Left renal cortex interstitium (tissue), 4 donors: ENCODE data around the gene NLRP1. TPM values are rescaled to one million over a fixed set of nuclear protein-coding genes. Genes with fewer than 3 reads are reported as not detected.
A peak's percentile ranks its signal among the peaks of the same experiment; 100 is the strongest.

Experiments
- DNase-seq, 4 donors: peaks; one replicate each; pipeline ENCODE4 v3.0.0-alpha.2; 2013; ENCODE audit warnings: low read depth in 4 of 4, low spot score in 2 of 4, missing footprints in 1 of 4
- polyA plus RNA-seq, 4 donors: library from polyadenylated mRNA; unstranded; fragments of 120-200 nt; gene quantifications; one replicate each; pipeline ENCODE4 v1.2.1, GENCODE V29; 2013; ENCODE audit not compliant: insufficient read length in 4 of 4

NLRP1 gene
- 10 to 100 TPM; 43.0 to 73.0 (median 51.8) TPM for polyA plus RNA-seq

DNA sequence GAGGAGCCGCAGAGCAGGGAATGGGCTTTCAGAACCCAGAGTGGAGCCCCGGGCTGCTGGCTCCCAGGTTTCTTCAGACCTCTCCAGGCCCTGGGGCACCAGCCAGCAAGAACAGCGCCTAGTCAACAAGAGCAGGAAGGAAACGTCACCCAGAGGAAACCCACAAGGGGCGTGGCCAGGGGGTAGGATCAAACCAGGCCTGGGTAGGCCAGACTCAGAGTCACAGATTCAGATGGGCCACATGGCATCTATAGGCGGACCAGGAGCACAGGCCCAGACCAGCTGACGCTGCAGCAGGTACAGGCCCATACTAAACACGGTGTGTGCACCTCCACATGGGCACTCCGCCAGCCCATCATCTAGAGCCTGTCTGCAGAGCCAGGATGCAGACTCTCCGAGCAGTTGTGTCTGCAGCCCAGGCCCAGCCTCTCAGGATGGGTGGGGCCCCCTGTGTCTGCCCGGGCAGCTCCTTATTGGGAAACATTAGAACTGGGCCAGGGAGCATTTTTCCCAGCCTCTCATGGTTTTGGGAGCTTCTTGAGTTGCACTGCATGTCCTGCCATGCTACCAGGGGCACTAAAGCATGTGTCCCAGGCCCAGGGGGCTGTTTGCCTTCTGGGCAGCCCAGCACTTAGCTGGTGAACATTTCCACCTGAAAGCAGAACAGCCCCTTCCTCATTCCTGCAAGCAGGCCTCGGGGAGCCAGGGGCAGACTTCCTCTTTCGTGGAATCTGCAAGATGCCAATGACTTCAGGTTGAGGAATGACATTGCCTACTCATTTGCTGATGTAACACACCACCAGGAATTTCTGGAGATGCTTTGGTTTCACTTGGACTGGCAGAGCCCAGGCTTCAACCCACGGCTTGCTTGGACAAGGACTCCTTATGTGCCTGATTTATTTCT is at the start of gene NLRP1:
NLRP1 (minus strand) TSS at position 127 of the 904 bp plus-strand sequence. CDS start 552 bp downstream, outside the sequence.
- DNase-seq, result no peak

DNA sequence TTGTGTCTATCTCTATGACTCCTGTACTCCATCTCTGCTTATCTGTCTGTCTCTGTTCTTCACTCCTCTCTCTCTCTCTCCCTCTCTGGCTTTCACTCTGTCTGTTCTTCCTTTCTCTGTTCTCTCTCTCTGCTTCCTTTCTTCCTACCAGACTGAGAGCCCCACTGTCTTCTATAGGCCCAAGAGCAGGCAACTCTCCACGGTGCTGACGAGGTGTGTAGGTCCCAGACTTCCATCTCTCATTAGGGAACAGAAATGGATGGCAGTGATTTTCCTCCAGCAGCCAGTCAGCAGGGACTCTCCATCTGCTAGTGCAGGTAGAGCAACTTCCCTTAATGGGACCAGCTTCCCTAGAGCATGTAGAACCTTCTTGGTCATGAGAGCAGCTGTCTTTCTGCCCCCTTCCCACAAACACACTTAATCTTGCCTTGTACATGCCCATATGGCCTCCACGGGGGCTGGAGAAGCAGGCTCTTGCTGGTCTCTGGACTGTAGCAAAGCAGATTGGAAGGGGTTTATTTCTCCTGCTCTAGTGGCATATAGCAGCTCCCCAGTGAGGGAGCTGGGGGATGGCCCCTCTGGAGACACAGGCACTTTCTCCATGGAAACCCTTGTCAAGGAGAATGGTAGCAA is 47.8 kb upstream of the NLRP1 start:
- DNase-seq, result peak in 1 of 4 donors; percentile 4

DNA sequence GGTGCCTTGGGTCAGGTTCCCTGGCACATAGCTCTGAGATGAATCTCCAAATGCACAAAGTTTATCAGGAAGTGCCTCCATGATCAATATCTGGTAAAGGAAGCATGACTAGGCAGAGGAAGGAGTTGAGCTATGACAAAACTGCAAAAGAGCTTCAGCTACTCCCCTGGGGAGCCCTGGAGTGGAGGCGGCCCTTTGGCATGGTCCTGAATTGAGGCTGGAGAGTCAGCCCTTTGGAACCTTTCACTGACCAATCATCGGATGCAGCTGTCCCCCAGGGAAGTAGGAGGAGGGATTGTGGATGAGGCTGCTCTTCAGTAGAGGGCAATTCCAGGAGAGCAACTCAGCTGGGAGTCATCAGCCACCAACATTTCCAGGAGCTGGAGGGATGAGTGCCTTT is 46.1 kb upstream of the NLRP1 start:
- no peak for DNase-seq

DNA sequence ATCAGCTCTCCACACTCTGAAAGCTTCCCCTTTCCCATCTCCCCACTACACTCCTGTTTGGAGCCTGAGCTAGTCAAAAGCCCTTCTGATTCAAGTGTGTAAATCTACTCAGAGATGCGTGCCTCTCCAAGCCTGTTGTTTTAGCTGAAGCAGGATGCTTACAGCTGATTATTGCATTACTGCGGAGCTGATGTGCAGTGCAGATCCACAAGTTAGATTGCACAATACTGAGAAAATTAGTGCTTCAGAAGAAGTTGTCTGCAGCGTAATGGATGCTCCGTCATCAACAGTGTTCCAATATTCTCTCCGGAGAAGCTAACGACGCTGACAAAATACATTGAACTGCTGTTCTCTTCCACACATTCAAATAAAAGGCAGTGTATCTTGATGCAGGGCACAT is 44.8 kb upstream of the NLRP1 start:
- DNase-seq, result no peak

DNA sequence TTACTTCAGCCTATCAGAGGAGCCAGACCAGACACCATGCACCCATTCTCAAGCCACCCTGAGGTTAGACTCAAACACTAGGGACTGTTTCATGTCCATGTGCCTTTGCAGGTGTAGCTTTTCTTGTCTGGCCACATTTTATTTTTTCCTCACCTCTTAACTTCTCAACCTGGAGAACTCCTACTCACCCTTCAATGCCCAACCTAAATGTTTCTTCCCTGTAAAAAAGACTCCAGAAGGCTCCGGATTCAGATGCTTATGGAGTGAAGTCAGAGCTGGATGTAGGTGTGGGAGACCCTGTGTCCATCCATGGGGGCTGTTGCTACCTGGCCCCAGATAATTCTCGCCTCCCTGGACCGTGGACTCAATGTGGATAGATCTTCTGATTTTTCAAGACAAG is 44.0 kb upstream of the NLRP1 start:
- DNase-seq, result no peak

DNA sequence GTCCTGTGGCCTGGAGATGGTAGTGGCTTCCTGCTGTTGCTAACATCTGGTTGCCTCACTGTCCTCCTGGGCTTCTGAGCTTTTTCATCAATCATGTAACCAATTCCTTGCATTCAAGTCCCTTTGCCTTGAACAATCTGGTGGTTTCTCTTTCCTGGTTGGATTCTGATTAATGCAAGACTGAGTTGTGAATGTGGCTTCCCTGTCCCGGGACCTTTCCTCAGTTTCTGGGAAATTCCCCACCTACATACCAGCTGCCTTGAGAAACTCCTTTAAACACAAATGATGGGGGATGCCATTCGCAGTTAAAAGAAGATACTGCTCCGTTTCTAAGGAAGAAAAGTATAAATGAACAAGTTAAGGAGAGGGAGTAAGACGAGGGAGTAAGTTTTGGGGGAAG is 39.9 kb upstream of the NLRP1 start:
- DNase-seq, result no peak

DNA sequence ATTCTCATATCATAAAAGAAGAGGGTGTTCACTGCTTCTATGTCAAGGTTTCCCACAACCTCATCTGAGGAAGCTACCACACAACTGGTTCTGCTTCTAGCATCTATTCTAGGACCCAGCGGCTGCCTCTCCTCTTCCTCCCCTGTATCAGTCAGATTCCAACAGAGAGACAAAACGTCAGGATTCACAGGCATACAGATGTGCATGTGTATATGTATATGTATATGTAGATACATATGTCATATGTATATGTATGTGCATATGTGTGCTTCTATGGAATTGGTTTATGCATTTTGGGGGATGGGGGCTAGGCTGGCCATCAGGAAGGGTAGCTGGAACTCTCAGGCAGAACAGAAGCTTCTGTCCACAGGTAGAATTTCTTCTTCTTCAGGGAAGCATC is 37.4 kb upstream of the NLRP1 start:
- DNase-seq, result no peak

DNA sequence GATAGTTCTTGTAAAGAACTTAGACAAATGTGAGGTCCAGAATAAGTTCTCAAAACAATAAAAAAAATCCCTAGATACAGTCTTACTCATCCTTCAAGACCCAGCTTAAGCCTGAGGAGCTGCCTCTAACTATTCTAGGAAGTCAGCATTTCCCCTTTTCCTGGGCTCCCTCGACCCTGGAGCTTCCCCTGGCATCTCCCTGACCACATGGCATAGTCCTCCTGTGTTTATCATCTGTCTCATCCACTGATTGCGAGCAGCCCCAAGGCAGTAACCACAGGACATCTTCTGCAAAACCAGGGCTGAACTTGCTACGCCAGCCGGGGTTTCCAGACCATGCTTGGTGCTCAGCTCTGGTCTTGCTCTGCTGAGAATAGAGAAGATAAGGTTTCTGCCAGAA is 36.7 kb upstream of the NLRP1 start:
- no peak for DNase-seq

DNA sequence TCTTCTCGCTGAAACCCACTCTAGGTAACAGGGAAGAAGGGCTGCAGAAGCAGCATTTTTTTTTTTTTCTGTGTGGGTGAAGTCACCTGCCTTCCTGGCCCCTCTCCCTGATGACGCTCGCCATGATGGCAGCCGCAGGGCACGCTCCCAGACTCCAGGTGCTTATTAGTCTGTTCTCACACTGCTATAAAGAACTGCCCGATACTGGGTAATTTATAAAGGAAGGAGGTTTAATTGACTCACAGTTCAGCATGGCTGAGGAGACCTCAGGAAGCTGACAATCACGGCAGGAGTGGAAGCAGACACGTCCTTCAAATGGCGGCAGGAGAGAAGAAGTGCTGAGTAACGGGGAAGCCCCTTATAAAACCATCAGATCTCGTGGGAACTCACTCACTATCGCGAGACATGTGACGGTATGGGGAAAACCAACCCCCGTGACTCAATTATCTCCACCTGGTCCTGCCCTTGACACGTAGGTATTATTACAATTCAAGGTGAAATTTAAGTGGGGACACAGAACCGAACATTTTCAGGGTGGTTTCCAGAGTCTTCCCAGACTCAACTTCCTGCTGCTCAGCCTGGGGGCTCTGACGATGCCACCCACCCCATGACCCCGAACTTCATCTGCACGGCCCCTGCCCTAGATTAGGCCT is 34.9 kb upstream of the NLRP1 start:
- DNase-seq, result no peak

DNA sequence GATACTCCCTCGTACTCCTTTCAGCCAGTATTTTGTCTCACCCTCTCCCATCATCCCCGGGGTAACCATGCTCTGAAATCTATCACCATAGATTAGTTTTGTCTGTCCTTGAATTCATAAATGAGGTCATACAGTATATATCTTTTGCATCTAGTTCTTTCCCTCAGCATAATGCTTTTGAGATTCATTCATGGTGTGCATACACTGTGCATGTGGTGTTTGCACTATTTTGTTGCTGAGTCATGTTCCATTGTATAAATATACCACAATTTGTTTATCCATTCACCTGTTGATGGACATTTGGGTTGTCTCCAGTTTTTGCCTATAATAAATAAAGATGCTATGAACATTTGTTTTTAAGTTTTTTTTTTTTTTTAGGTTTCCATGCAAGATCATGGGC is 34.2 kb upstream of the NLRP1 start:
- DNase-seq, result no peak

DNA sequence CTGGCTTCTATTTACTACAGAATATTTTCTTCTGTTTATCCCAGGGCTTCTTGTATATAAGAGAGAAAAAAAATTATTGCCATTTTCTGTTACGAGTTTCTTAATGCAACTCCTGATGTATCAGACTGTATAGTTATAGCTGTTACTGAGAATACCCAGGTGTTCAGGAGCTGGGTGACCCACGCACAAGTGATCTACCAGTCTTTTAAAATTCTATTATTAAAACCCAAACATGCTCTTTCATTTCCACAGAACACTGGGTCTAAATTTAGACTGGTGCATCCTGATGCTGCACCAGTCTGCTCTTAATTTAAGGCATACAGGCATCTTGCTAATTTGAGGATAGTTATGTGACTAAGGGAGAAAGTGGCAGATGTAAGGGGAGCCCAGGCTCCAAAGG is 31.2 kb upstream of the NLRP1 start:
- DNase-seq, result no peak

DNA sequence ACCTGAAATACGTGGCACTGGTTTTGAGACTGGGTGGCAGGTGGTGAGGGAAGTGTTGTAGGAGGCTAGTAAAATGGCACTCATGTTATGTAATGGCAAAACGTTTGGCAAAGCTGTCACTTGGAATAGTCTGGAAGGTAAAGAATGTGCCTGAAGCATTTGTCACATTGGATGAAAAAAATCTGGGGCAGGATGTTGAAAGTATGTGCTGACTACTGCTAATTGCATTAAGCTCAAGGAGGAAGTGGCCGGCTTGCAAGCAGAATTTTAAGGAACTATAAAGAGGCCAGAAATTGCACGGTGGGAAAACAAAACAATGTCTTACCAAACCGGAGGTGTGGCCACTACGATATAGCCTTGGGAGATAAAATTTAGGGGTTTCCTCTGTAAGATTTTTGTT is 26.6 kb upstream of the NLRP1 start:
- no peak for DNase-seq

DNA sequence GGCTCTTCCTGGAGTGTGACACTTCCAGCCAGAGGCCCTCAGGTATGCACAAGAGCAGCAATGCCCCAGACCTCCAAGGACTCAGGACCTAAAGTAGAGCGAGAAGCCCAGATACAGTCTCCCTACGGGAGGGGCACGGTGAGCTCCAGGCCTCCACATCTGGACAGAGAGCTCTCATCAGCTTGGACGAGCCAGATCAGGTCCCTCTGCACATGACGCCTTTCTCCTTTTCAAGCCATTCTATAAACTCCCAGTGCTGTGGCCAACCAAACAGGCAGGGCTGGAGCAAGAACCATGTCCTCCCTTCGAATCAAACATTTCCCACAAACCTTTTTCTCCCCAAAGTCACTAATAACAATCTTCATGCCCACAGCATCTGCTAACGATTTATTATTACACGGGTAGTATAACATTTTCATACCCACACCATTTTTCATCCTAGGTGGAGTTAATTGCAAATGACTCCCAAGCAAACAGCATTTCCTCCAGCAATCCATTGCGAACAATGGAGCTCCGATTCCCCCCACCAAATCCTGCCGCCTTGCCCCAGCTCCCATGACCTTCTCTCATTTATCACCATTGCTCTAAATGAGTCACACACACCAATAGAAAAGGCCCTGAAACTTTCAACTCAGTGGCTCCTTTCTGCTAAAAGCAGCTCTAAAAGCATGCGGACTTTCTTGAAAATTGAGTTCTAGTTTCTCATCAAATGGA is 24.2 kb upstream of the NLRP1 start:
- DNase-seq, result no peak

DNA sequence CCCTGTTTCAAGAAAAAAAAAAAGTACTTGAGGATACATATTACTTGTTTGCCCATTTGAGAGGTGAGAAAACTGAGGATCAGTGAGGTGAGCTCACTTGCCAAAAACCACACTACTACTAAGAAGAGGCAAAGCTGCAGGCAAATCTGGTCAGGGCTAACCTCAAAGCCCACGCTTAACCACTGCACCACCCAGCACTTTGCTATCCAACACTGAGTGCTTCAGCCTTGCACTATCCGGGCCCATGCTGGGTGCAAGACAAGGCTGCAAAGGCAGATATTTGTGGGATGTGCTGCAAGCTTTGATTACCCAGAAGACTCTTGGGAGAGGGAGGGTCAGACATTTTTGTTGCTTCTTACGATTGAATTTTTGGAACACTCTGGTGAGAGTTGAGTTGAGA is 23.6 kb upstream of the NLRP1 start:
- no peak for DNase-seq

DNA sequence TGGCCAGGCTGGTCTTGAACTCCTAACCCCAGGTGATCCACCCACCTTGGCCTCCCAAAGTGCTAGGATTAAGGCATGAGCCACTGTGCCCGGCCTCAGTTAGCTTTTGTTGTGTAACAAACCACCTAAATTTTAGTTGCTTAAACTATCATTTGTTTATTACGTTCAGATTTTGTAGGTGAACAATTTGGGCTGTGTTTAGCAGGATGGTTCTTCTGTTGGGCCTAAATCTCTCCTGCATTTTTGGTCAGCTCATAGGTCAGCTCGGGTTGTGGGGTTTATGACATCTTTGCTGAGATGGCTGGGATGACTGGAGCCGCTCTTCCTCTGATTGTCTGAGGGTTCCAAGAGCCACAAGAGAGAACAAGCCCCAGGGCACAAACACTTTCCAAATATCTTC is 21.1 kb upstream of the NLRP1 start:
- DNase-seq, result no peak

DNA sequence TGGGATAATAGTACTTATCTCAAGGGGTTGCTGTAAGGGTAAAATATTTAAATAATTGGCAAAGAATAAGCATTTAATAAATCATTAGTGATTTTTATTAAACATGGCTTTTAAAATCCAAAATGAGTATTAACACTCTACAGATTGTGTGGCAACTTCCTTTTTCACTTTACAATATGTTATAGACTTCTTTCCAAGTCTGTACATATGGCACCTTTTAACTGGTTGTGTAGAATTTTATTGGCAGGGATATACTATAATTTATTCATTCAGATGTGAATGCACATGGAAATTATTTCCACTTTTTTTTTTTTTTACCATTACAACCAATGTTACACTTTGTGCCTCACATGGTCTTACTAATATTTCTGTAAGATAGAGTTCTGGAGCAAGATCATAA is 15.7 kb upstream of the NLRP1 start:
- DNase-seq, result no peak

DNA sequence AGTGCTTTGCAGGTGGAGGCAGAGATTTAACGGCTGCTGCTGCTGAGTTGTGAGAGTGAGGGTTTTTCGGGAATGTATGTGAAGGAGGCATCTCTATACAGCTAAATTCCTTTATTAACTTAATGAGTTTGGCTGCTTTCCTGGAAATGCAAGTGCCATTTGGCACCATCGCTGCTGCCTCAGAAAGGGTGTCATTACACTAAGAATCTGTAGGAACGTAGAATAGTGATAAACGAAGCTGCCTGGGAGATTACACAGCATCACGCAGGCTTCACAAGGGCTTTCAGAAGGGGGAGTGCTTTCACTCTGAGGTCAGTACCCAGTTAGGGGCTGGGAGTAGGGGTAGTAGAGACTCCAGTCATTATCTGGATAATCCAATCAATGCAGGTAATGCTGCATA is 14.1 kb upstream of the NLRP1 start:
- no peak for DNase-seq

DNA sequence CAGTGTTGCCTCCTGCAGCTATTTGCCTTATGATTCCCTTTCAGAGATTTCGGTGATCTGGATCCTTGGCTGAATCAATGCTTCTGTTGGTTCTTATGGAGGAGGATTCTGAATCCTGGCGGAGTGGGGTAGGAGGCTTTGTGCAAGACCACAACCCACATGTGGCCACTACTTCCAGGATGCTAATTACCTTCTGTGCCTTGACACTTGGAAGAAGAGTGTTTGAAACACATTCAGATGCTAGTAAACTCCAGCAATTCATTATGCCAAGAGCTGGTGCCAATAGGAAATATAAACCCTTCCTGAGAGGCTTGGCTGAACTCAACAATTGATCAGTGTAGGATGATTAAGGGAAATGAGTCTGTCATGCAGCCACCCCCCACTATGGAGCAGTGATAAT is 12.1 kb upstream of the NLRP1 start:
- DNase-seq, result no peak

DNA sequence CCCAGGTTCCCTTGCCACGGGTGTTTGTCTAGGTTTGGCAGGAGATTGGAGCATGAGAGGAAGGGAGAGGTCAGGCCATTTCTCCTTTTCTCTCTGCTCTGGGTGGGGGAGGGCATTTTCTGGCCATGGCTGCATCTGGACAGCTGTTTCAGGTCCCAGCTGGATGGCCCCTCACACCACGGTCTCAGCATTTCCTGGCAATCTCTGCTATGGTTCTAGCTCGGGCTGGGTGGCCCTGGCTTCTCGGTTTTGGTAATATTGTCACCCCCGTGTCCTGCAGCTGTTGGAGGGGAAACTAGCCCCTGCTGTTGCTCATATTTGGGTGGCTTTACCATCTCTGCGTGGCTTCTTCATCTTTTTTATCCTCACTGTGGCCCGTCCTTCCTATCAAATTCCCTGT is 11.5 kb upstream of the NLRP1 start:
- DNase-seq, result no peak

DNA sequence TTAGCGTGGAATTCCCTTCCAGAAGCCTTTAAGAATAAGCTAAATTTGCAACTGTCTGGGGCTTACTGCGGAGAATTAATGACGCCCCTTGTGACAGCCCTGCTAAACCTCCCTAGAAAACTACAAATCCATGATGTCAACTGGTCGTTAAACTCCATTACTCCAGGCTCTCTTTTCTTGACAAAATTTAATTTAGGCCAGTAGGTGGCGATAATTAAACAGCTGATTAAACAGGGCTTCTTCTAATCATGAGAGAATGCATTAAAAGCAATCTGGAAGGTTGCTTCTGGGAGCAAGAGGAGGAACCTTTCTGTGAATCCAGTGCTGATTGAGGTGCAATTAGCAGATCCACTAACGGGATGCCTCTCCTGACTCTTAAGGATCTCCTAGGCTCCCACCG is 8.1 kb upstream of the NLRP1 start:
- peak in 3 of 4 donors; percentile 48 to 79 (median 50) for DNase-seq

DNA sequence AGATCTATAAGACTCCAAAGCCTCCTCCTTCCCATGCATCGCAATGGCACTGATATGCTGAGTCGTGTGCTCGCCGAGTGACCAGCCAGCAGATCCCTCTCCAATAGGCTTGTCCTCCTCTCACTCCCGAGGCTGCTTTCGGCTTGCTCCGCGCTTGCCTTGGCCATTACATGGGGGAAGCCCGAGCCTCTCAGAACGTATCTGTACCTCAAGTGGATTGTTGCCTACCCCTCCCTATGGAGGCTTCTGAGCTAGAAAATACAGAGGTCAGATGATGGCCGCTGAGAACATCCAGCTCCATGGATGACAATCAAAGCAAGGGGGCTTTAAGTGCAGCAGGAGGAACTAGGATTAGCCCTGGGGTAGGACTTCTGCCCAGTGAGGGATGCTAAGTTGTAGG is 7.7 kb upstream of the NLRP1 start:
- DNase-seq, result no peak
